Measurements from ENCODE around the gene BLMH. TPM values are rescaled to one million over a fixed set of nuclear protein-coding genes. Genes with fewer than 3 reads are reported as not detected.

The BLMH gene
- total and polyA plus RNA-seq, 2 experiments from 2014 or later, result 39.7 to 47.3 TPM

GRCh38 chr17:30219833-30220232 is 71.9 kb downstream of the BLMH start:
- TF ChIP-seq, protein P1, sequence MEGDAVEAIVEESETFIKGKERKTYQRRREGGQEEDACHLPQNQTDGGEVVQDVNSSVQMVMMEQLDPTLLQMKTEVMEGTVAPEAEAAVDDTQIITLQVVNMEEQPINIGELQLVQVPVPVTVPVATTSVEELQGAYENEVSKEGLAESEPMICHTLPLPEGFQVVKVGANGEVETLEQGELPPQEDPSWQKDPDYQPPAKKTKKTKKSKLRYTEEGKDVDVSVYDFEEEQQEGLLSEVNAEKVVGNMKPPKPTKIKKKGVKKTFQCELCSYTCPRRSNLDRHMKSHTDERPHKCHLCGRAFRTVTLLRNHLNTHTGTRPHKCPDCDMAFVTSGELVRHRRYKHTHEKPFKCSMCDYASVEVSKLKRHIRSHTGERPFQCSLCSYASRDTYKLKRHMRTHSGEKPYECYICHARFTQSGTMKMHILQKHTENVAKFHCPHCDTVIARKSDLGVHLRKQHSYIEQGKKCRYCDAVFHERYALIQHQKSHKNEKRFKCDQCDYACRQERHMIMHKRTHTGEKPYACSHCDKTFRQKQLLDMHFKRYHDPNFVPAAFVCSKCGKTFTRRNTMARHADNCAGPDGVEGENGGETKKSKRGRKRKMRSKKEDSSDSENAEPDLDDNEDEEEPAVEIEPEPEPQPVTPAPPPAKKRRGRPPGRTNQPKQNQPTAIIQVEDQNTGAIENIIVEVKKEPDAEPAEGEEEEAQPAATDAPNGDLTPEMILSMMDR (IDR thresholded peaks at IDR 0.05; ENCODE audit: low read depth, low read length), result no peak
- Histone ChIP-seq H3K4me1 (ENCODE audit: low read depth) (peaks cover 8% of the 10 kb centered on the region), H3K27ac (no peak overlapping the region), H3K9me3 (ENCODE audit: low read depth) (no peaks in the 10 kb centered on the region), H3K36me3 (no peaks in the 10 kb centered on the region), H3K4me3 (no peak overlapping the region), H3K27me3 (no peaks in the 10 kb centered on the region)
- no peak for DNase-seq (ENCODE audit: low read depth in 1 of 2, low spot score in 1 of 2)

GRCh38 chr17:30219315-30219714 is 72.4 kb downstream of the BLMH start:
- no peaks in the 10 kb centered on the region for H3K36me3 ChIP-seq
- DNase-seq (ENCODE audit: low read depth in 1 of 2, low spot score in 1 of 2), result no peak
- no peaks in the 10 kb centered on the region for H3K27me3 ChIP-seq
- TF ChIP-seq, protein P1 (IDR thresholded peaks at IDR 0.05; ENCODE audit: low read depth, low read length), result no peak
- no peak overlapping the region for H3K27ac ChIP-seq
- H3K4me1 ChIP-seq (ENCODE audit: low read depth), result peaks cover 8% of the 10 kb centered on the region
- H3K9me3 ChIP-seq (ENCODE audit: low read depth), result no peaks in the 10 kb centered on the region
- H3K4me3 ChIP-seq, result no peak overlapping the region

- Histone ChIP-seq H3K4me1 (ENCODE audit: low read depth) (peaks cover 8% of the 10 kb centered on the region), H3K9me3 (ENCODE audit: low read depth) (no peaks in the 10 kb centered on the region), H3K27me3 (no peaks in the 10 kb centered on the region), H3K4me3 (no peak overlapping the region), H3K36me3 (no peaks in the 10 kb centered on the region), H3K27ac (no peak overlapping the region)
- DNase-seq (ENCODE audit: low read depth in 1 of 2, low spot score in 1 of 2), result no peak
- TF ChIP-seq, protein P1 (IDR thresholded peaks at IDR 0.05; ENCODE audit: low read depth, low read length), result no peak
Measured at GRCh38 chr17:30218799-30219198, 72.9 kb downstream of the BLMH start.

DNA sequence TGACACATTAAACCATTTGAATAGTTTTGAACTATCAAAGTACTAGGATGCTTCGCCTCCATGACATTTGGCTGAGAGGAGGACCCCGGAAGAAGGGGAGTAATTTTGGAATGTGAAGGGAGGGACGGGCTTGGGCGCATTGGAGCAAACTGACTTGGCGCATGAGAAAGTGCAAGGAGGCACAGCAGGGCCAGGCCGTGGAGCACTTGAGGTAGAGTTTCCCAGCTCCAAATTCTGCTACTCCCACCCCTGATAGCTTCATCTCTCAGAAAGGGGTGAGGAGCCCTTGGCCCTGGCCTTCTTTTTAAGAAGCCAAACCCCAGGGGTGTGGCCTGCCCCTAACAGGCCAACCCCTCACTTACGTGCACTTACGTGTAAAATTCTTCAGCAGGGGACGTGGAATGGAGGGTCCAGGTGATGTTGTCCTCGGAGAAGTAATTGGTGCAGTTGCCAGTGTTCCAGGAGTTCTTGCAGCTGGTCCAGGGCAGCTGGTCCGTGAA is 73.9 kb downstream of the BLMH start:
- Histone ChIP-seq H3K4me3 (no peak overlapping the region), H3K9me3 (ENCODE audit: low read depth) (no peaks in the 10 kb centered on the region), H3K36me3 (no peaks in the 10 kb centered on the region), H3K27me3 (no peaks in the 10 kb centered on the region), H3K27ac (no peak overlapping the region), H3K4me1 (ENCODE audit: low read depth) (peaks cover 8% of the 10 kb centered on the region)
- DNase-seq (ENCODE audit: low read depth in 1 of 2, low spot score in 1 of 2), result no peak
- TF ChIP-seq, protein P1 (IDR thresholded peaks at IDR 0.05; ENCODE audit: low read depth, low read length), result no peak

GRCh38 chr17:30217054-30217453 is 74.7 kb downstream of the BLMH start:
- Histone ChIP-seq H3K36me3 (no peaks in the 10 kb centered on the region), H3K27ac (no peak overlapping the region), H3K4me1 (ENCODE audit: low read depth) (peaks cover 8% of the 10 kb centered on the region), H3K9me3 (ENCODE audit: low read depth) (no peaks in the 10 kb centered on the region), H3K27me3 (no peaks in the 10 kb centered on the region), H3K4me3 (no peak overlapping the region)
- TF ChIP-seq, protein P1 (IDR thresholded peaks at IDR 0.05; ENCODE audit: low read depth, low read length), result no peak
- no peak for DNase-seq (ENCODE audit: low read depth in 1 of 2, low spot score in 1 of 2)

DNA sequence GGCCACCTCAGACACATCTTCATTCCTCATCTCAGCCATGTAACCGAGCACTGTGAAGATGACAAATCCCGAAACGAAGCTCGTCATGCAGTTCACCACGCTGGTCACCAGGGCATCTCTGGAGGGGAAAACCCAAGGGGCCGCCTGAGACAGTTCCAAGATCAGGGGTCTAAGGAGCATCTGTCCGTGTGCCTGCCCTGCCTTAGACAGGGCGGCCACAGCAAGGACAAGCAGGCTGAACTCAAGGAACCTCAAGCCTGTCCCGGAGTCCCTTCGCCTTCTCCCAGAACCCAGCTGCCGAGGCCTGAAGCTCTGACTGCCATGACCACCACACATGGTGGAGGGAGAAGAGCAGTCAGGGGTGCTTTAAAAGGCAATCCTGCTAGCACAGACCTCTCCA is 79.0 kb downstream of the BLMH start:
- TF ChIP-seq, protein P1 (IDR thresholded peaks at IDR 0.05; ENCODE audit: low read depth, low read length), result no peak
- no peaks in the 10 kb centered on the region for H3K27me3 ChIP-seq
- H3K4me3 ChIP-seq, result no peak overlapping the region
- no peaks in the 10 kb centered on the region for H3K36me3 ChIP-seq
- H3K27ac ChIP-seq, result no peak overlapping the region
- no peak for DNase-seq (ENCODE audit: low read depth in 1 of 2, low spot score in 1 of 2)
- no peaks in the 10 kb centered on the region for H3K9me3 ChIP-seq (ENCODE audit: low read depth)
- no peaks in the 10 kb centered on the region for H3K4me1 ChIP-seq (ENCODE audit: low read depth)
